ENCODE data around the gene NPM3.

- TF ChIP-seq CTCF (conservative IDR thresholded peaks at IDR 0.05; ENCODE audit: low read depth, low read length) (no peak), EZH2phosphoT487 (IDR thresholded peaks at IDR 0.05; ENCODE audit: borderline replicate concordance, low read length) (no peak)
These were observed 11.9 kb downstream of the NPM3 start for GRCh38 chr10:101771380-101771779.
